DOHH2 (cell line): ENCODE results near the gene TBL3.
A peak's percentile ranks its signal among the peaks of the same experiment; 100 is the strongest.

Experiments used
- H3F3A ChIP-seq: fragments of 200-600 bp; sonication (generic), shearing (Covaris generic); 2 replicates; pipeline ENCODE4 v1.6.0; 2016; ENCODE audit warnings: antibody characterized with exemption, mild to moderate bottlenecking; ENCODE audit not compliant: control insufficient read depth, insufficient read depth
- H3K27ac ChIP-seq: fragments of 200-600 bp; sonication (generic); 2 replicates; pipeline ENCODE4 v1.5.1; 2014; ENCODE audit warnings: low read depth, mild to moderate bottlenecking, low read length, moderate library complexity
- H3K27me3 ChIP-seq: fragments of 200-600 bp; sonication (generic); 2 replicates; pipeline ENCODE4 v1.6.1; 2014; ENCODE audit warnings: mild to moderate bottlenecking, low read length, mixed read lengths; ENCODE audit not compliant: control insufficient read depth
- H3K36me3 ChIP-seq: fragments of 200-600 bp; sonication (generic); 2 replicates; pipeline ENCODE4 v1.6.1; 2014; ENCODE audit warnings: mild to moderate bottlenecking, low read length, moderate library complexity, mixed read lengths; ENCODE audit not compliant: control insufficient read depth
- H3K4me1 ChIP-seq: fragments of 200-600 bp; sonication (generic); 2 replicates; pipeline ENCODE4 v1.6.1; 2014; ENCODE audit warnings: mild to moderate bottlenecking, low read length, mixed read lengths; ENCODE audit not compliant: control insufficient read depth
- H3K4me2 ChIP-seq: fragments of 200-600 bp; sonication (generic); 2 replicates; pipeline ENCODE4 v1.6.0; 2014; ENCODE audit warnings: mild to moderate bottlenecking, low read length, moderate library complexity
- H3K4me3 ChIP-seq: fragments of 200-600 bp; sonication (generic); 2 replicates; pipeline ENCODE4 v1.5.1; 2014; ENCODE audit warnings: mild to moderate bottlenecking, low read length, mixed read lengths
- H3K79me2 ChIP-seq: fragments of 200-600 bp; sonication (generic); 2 replicates; pipeline ENCODE4 v1.6.1; 2014; ENCODE audit warnings: mild to moderate bottlenecking, low read length, mixed read lengths; ENCODE audit not compliant: control insufficient read depth
- H3K9me2 ChIP-seq: fragments of 200-600 bp; sonication (generic); replicated peaks from 2 replicates; pipeline ENCODE4 v1.6.1; 2014; ENCODE audit warnings: mild to moderate bottlenecking, low read length, mixed read lengths; ENCODE audit not compliant: control insufficient read depth
- H3K9me3 ChIP-seq: fragments of 200-600 bp; sonication (generic); 2 replicates; pipeline ENCODE4 v1.6.1; 2014; ENCODE audit warnings: antibody characterized with exemption, low read length, mixed read lengths; ENCODE audit not compliant: control insufficient read depth, insufficient read depth
- H4K20me1 ChIP-seq: fragments of 200-600 bp; sonication (generic); 2 replicates; pipeline ENCODE4 v1.6.0; 2014; ENCODE audit warnings: low read depth, mild to moderate bottlenecking, antibody characterized with exemption, low read length, moderate library complexity; ENCODE audit not compliant: control insufficient read depth, insufficient read depth
- CTCF ChIP-seq: fragments of 200-600 bp; sonication (generic); IDR thresholded peaks from one replicate; pipeline ENCODE4 v1.5.1; 2014; ENCODE audit warnings: antibody characterized with exemption, mild to moderate bottlenecking, low read depth, low read length; ENCODE audit not compliant: poor library complexity, severe bottlenecking
- EZH2phosphoT487 ChIP-seq: fragments of 200-600 bp; sonication (generic); IDR thresholded peaks from 2 replicates; pipeline ENCODE4 v1.6.1; 2017; ENCODE audit warnings: borderline replicate concordance, mild to moderate bottlenecking, antibody characterized with exemption, low read length, moderate library complexity, mixed read lengths

TBL3 gene

DNA sequence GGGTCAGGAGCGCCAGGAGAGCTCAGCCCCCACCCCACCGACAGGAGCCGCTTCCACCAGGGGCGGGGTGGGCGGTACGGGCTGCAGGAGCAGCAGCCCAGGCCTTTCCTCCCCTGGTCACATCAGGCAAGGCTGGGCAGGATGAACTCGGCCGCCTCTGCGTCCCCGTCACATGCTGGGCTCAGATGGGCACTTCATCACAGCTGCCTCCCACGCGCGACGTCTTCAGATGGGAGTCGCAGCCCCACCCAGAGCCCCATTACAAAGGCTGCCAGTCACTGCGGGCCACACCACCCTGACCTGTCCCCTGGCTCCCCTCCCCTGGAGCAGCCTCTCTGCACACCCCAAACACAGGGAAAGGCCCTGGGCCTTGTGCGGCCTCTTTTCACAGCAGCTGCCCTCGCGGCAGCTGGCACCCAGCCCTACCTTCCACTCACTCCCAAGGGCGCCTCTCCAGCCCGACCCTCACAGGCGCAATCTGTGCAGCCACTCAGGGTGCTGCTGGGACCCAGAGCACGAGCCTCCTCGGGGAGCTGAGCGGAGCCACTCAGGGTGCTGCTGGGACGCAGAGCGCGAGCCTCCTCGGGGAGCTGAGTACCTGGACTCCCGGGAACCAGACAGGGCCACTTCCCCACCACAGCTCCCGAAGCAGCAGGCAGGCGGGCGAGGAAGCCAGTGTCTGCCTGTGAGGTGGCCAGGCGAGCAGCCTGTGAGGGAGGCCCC lies 33.1 kb downstream of the TBL3 start:
- no peaks in the 10 kb centered on the region for H3K9me3 ChIP-seq
- TF ChIP-seq CTCF (no peak), EZH2phosphoT487 (no peak)
- H3K36me3 ChIP-seq, result peaks cover 89% of the 10 kb centered on the region
- H3K4me3 ChIP-seq, result no peak overlapping the region
- no peaks in the 10 kb centered on the region for H3K27me3 ChIP-seq
- H4K20me1 ChIP-seq, result peaks cover 38% of the 10 kb centered on the region
- no peaks in the 10 kb centered on the region for H3K9me2 ChIP-seq
- H3K79me2 ChIP-seq, result peaks cover 83% of the 10 kb centered on the region
- H3K27ac ChIP-seq, result no peak overlapping the region
- no peak overlapping the region for H3K4me2 ChIP-seq
- H3F3A ChIP-seq, result no peaks in the 10 kb centered on the region
- H3K4me1 ChIP-seq, result peaks cover 43% of the 10 kb centered on the region

DNA sequence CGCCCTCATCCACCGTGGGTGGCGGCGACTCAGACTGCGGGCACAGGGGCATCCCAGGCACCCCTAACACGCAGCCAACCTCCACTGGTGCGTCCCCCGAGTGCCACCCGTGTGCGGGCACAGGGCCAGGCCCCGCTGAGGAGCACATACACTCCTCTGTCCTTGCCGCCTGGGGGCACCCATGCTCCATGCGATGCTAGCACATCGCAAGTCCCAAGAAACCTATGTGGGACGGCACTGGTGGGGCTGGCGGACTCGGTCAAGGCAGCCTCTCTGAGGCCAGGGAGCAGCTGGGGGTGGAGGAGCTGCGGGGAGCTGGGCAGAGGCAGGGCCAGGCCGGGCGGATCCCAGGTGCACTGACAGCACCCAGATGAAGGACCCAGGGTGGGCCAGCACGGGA lies 33.8 kb downstream of the TBL3 start:
- Histone ChIP-seq H3K36me3 (peaks cover 85% of the 10 kb centered on the region), H3K27ac (no peak overlapping the region), H3K9me3 (no peaks in the 10 kb centered on the region), H3K9me2 (no peaks in the 10 kb centered on the region), H3K27me3 (no peaks in the 10 kb centered on the region), H3K79me2 (peaks cover 90% of the 10 kb centered on the region), H3F3A (no peaks in the 10 kb centered on the region), H3K4me1 (peaks cover 47% of the 10 kb centered on the region), H3K4me3 (no peak overlapping the region), H3K4me2 (no peak overlapping the region), H4K20me1 (peaks cover 38% of the 10 kb centered on the region)
- TF ChIP-seq CTCF, result no peak
- TF ChIP-seq EZH2phosphoT487, result no peak

- TF ChIP-seq EZH2phosphoT487 (no peak), CTCF (no peak)
- H3K4me2 ChIP-seq, result peak overlapping the region; percentile 93; the same call in 1 of the 2 replicates
- no peak overlapping the region for H3K4me3 ChIP-seq
Observed at GRCh38 chr16:2006317-2006716, 34.5 kb downstream of the TBL3 start.

More at GRCh38 chr16:2006317-2006716, 34.5 kb downstream of the TBL3 start:
- Histone ChIP-seq H3K27ac (no peak overlapping the region), H3F3A (no peaks in the 10 kb centered on the region), H4K20me1 (peaks cover 38% of the 10 kb centered on the region), H3K27me3 (no peaks in the 10 kb centered on the region), H3K36me3 (peaks cover 78% of the 10 kb centered on the region), H3K4me1 (peaks cover 50% of the 10 kb centered on the region), H3K79me2 (peaks cover 92% of the 10 kb centered on the region), H3K9me3 (no peaks in the 10 kb centered on the region), H3K9me2 (no peaks in the 10 kb centered on the region)
